TTC549 (cell line): Measurements from ENCODE around the gene CCDC120.

Experiments
- FAIRE-seq: peaks from 2 replicates; lab custom pipeline; 2012; peaks lifted over from hg19 to GRCh38; lab: Jason Lieb, UNC

CCDC120 gene

GRCh38 chrX:49102190-49102589 is 43.4 kb downstream of the CCDC120 start:
- no peak for FAIRE-seq

DNA sequence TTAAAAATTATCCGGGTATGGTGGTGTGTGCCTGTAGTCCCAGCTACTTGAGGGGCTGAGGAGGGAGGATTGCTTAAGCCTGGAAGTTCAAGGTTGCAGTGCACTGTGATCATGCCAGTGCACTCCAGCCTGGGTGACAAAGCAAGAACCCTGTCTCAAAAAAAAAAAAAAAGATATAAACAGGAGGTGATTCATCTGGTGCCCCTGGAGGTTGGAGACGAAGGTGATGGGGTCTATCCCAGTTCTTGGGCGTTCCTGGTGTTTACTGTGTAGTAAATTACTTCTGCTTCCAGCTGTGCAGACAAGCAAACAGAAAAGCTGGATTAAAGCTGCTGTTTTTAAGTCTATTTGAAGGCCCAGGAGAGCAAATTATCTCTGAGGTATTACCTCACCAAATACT is 44.8 kb downstream of the CCDC120 start:
- FAIRE-seq: no peak

DNA sequence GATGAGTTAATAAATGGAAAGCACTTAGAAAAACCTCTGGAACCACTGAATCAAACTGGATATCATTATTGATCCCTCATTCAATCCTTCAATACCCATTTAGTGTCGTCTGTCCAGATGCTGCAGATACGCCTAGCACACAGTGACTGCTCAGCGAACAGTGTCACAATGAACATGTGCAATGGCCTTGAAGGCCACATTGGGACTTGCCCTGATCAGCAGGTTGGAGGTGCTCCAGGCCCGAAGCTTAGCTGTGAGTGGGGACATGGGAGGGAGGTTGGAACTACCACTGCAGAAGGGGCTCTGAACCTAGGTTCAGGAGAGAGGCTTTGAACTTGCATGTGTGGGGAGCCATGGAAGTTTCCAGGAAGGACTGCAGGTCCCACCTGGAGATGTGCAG is 47.5 kb downstream of the CCDC120 start:
- FAIRE-seq: no peak

DNA sequence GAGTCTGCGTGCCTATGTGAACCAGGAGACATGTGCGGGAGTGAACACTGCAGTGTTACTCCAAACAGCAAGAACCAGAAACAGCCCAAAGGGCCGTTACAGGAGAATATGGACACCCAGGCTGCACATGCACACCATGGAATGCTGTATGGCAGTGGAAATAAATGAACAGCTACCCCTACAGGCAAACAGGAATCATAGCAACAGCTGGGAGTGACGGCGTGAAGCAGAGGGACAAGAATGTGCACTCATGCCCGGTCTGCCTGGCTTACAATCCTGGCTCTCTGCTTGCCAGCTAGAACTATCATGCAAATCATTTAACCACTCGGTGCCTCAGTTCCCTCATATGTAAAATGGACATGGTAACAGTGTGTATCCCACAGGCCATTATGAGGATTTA is 48.1 kb downstream of the CCDC120 start:
- FAIRE-seq: no peak

- no peak for FAIRE-seq
Observed at GRCh38 chrX:49108641-49109040, 49.8 kb downstream of the CCDC120 start.

GRCh38 chrX:49110417-49110816 is 51.6 kb downstream of the CCDC120 start:
- FAIRE-seq: no peak

GRCh38 chrX:49111791-49112190 is 53.0 kb downstream of the CCDC120 start:
- no peak for FAIRE-seq

GRCh38 chrX:49116076-49116475 is 57.3 kb downstream of the CCDC120 start:
- no peak for FAIRE-seq

GRCh38 chrX:49116716-49117115 is 57.9 kb downstream of the CCDC120 start:
- FAIRE-seq: no peak

DNA sequence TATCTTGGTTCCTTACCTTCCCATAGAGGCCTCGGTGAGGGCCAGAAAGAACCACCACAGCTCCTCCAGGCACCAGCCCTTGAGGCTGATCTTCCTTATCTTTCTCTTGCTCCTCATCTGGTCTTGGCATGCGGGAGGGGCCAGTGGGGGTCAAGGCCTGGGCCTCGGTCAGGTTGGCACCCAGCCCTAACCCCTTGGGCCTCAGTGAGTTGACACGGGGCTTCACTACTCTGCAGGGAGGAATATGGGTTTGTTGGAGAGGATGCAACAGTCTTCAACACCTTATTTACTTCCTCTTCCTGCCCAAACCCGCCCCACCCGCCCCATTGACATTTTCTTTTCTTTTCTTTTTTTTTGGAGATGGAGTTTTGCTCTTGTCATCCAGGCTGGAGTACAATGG is 58.8 kb downstream of the CCDC120 start:
- no peak for FAIRE-seq
